Panc1 (cell line): ENCODE results near the gene UPF2. TPM values are rescaled to one million over a fixed set of nuclear protein-coding genes. Genes with fewer than 3 reads are reported as not detected.

Experiments used
- ATAC-seq: fragments of 200-7000 bp; cut with Tn5 transposase; 2 replicates; pipeline ENCODE4 v1.9.1; 2020; ENCODE audit warnings: mild to moderate bottlenecking, moderate library complexity
- BruUV-seq: library from RNA; stranded (reverse); fragments of 400-500 nt; replicated peaks from 2 replicates; lab custom pipeline; 2021; lab: Mats Ljungman, UMichigan
- CTCF ChIA-PET: fragments of 300-600 bp; sonication (Branson Sonifier 250); formaldehyde crosslinking; loops from one replicate; lab custom pipeline; 2022; ENCODE audit warnings: antibody characterized with exemption; lab: Charles Lee
- POLR2A ChIA-PET: fragments of 300-600 bp; sonication (Branson Sonifier 250); formaldehyde crosslinking; loops from one replicate; lab custom pipeline; 2022; ENCODE audit warnings: antibody characterized with exemption; lab: Charles Lee
- DNase-seq: peaks from one replicate; pipeline ENCODE4 v3.0.0-alpha.2; 2010; ENCODE audit warnings: low read depth, low spot score
- H3K27ac ChIP-seq: 2 replicates; pipeline ENCODE4 v1.5.1; 2011; ENCODE audit warnings: mild to moderate bottlenecking, low read length, inconsistent platforms
- H3K27me3 ChIP-seq: fragments of 200-500 bp; sonication (Bioruptor generic); 2 replicates; pipeline ENCODE4 v1.6.0; 2014; ENCODE audit warnings: low read length, inconsistent platforms; ENCODE audit not compliant: control insufficient read depth, insufficient read depth
- H3K36me3 ChIP-seq: fragments of 200-500 bp; sonication (Bioruptor generic); 2 replicates; pipeline ENCODE4 v1.5.1; 2014; ENCODE audit warnings: inconsistent platforms, mild to moderate bottlenecking, low read length, moderate library complexity; ENCODE audit not compliant: control insufficient read depth, insufficient read depth
- H3K4me1 ChIP-seq: 2 replicates; pipeline ENCODE4 v1.5.1; 2011; ENCODE audit warnings: inconsistent platforms, mild to moderate bottlenecking, low read length, moderate library complexity; ENCODE audit not compliant: control insufficient read depth, insufficient read depth
- H3K4me3 ChIP-seq, 2 experiments: 2 replicates each; pipeline ENCODE4 v1.5.1; 2011 to 2012; ENCODE audit warnings: low read depth in 2 of 2, low read length in 2 of 2, mild to moderate bottlenecking in 2 of 2, inconsistent platforms in 1 of 2, moderate library complexity in 1 of 2
- H3K9me3 ChIP-seq: fragments of 200-500 bp; sonication (Bioruptor generic); 2 replicates; pipeline ENCODE4 v1.5.1; 2014; ENCODE audit warnings: low read depth, mild to moderate bottlenecking, inconsistent platforms, low read length, moderate library complexity; ENCODE audit not compliant: control insufficient read depth, insufficient read depth
- POLR2AphosphoS5 ChIP-seq: IDR thresholded peaks from 2 replicates; pipeline ENCODE4 v1.6.1; 2012; ENCODE audit warnings: mild to moderate bottlenecking, low read depth, low read length, moderate library complexity
- REST ChIP-seq, 2 experiments: IDR thresholded peaks; 2 replicates each; pipeline ENCODE4 v1.6.1; 2011 to 2012; ENCODE audit warnings: low read depth in 2 of 2, control low read depth in 1 of 2, low read length in 1 of 2, mild to moderate bottlenecking in 1 of 2, moderate library complexity in 1 of 2; ENCODE audit not compliant: insufficient read depth in 1 of 2
- SIN3A ChIP-seq: IDR thresholded peaks from 2 replicates; pipeline ENCODE4 v1.6.1; 2012; ENCODE audit warnings: low read depth, mild to moderate bottlenecking, low read length, moderate library complexity, borderline replicate concordance; ENCODE audit not compliant: insufficient read depth
- TCF7L2 ChIP-seq: IDR thresholded peaks from 2 replicates; pipeline ENCODE4 v1.6.1; 2011; ENCODE audit warnings: mild to moderate bottlenecking, low read depth, low read length, inconsistent platforms
- in situ Hi-C: cut with HindIII; loops from 2 replicates; pipeline ENCODE4 v1.10.0; 2016; ENCODE audit warnings: low sequenced_read_pairs, low pct_unique_long_range_greater_than_20kb
- intact Hi-C: fragments of 100-400 bp; cut with micrococcal nuclease; formaldehyde crosslinking; loops from one replicate; pipeline ENCODE4 v1.10.0; 2022; ENCODE audit not compliant: unreplicated experiment
- total RNA-seq: library from RNA; stranded (reverse); gene quantifications from one replicate; pipeline ENCODE4 v1.2.1, GENCODE V29; 2021; ENCODE audit not compliant: unreplicated experiment
- TF ChIP-seq, protein P1 (sequence below): fragments of 450-650 bp; IDR thresholded peaks from 2 replicates; pipeline ENCODE4 v1.5.1; 2017; ENCODE audit warnings: mild to moderate bottlenecking

The UPF2 gene
- total RNA-seq, 1 experiment from 2014 or later: 19.1 TPM

DNA sequence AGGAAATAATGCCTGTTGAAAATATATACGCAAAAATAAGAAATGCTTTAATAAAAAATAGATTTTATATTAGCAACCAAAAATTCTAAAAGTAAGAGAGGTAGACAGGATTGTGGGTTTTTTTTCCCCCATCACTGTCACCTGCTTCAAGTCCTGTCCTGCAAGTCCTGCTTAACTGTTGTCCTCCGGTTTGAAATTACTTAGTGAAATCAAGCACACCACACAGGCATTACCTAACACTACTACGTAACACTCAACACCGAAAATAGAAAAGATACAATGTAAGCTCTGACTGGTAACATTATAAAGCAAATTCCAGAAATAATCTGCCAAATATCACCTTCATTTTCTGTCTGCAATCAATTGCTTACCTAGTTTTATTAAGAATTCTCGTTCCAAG is 90.9 kb downstream of the UPF2 start:
- intact Hi-C loops: no loop called here
- TF ChIP-seq, protein P1, sequence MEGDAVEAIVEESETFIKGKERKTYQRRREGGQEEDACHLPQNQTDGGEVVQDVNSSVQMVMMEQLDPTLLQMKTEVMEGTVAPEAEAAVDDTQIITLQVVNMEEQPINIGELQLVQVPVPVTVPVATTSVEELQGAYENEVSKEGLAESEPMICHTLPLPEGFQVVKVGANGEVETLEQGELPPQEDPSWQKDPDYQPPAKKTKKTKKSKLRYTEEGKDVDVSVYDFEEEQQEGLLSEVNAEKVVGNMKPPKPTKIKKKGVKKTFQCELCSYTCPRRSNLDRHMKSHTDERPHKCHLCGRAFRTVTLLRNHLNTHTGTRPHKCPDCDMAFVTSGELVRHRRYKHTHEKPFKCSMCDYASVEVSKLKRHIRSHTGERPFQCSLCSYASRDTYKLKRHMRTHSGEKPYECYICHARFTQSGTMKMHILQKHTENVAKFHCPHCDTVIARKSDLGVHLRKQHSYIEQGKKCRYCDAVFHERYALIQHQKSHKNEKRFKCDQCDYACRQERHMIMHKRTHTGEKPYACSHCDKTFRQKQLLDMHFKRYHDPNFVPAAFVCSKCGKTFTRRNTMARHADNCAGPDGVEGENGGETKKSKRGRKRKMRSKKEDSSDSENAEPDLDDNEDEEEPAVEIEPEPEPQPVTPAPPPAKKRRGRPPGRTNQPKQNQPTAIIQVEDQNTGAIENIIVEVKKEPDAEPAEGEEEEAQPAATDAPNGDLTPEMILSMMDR: no peak
- TF ChIP-seq TCF7L2 (no peak), SIN3A (no peak), REST (IDR thresholded peaks at IDR 0.05; ENCODE audit: insufficient read depth in 1 of 2, low read depth in 2 of 2, low read length in 1 of 2) (no peak), POLR2AphosphoS5 (no peak)
- no peak for ATAC-seq

GRCh38 chr10:11950325-11951018 is 92.1 kb downstream of the UPF2 start:
- intact Hi-C loops: no loop called here
- TF ChIP-seq REST (IDR thresholded peaks at IDR 0.05; ENCODE audit: insufficient read depth in 1 of 2, low read depth in 2 of 2, low read length in 1 of 2): no peak
- no peak for TF ChIP-seq POLR2AphosphoS5
- TF ChIP-seq, protein P1: no peak
- TF ChIP-seq SIN3A: no peak
- no peak for TF ChIP-seq TCF7L2
- in situ Hi-C loops: no loop called here
- no peaks in the 10 kb centered on the region for H3K4me1 ChIP-seq
- CTCF ChIA-PET: no interaction called here
- no peak for ATAC-seq
- no peaks in the 10 kb centered on the region for H3K27me3 ChIP-seq
- POLR2A ChIA-PET: no interaction called here
- BruUV-seq: no TSS peak
- H3K9me3 ChIP-seq: no peaks in the 10 kb centered on the region
- peaks cover 9% of the 10 kb centered on the region; the same call in 1 of the 2 replicates for H3K36me3 ChIP-seq
- DNase-seq: no peak
- no peak overlapping the region for H3K27ac ChIP-seq
- no peak overlapping the region for H3K4me3 ChIP-seq

More for the DNA sequence above, 90.9 kb downstream of the UPF2 start:
- no peaks in the 10 kb centered on the region for H3K4me1 ChIP-seq
- H3K27ac ChIP-seq: no peak overlapping the region
- H3K27me3 ChIP-seq: no peaks in the 10 kb centered on the region
- H3K4me3 ChIP-seq: no peak overlapping the region
- no TSS peak for BruUV-seq
- in situ Hi-C loops: no loop called here
- POLR2A ChIA-PET: no interaction called here
- H3K36me3 ChIP-seq: peaks cover 9% of the 10 kb centered on the region; the same call in 1 of the 2 replicates
- H3K9me3 ChIP-seq: no peaks in the 10 kb centered on the region
- CTCF ChIA-PET: no interaction called here
- DNase-seq: no peak
